ENCODE measurements around the gene SH3GLB2.
"Not testable (repeated sequence)": the region's sequence is repeated elsewhere in the genome, so short reads cannot be mapped to it uniquely, and the experiment has no call there.

The SH3GLB2 gene

GRCh38 chr9:129052592-129052991 lies 24.5 kb upstream of the SH3GLB2 start:
- no peaks in the 10 kb centered on the region for H3K27me3 ChIP-seq (ENCODE audit: insufficient read depth, low read length)
- no peaks in the 10 kb centered on the region for H3K79me2 ChIP-seq (ENCODE audit: control insufficient read depth, insufficient read depth, low read length, unreplicated experiment)
- H2AFZ ChIP-seq (ENCODE audit: low read length, unreplicated experiment): no peak overlapping the region
- H3K4me3 ChIP-seq (ENCODE audit: low read depth, low read length): no peak overlapping the region
- H3K36me3 ChIP-seq (ENCODE audit: insufficient read depth, low read length): peaks cover 10% of the 10 kb centered on the region; the same call in 1 of the 2 replicates
- no peak overlapping the region for H3K27ac ChIP-seq (ENCODE audit: low read depth, low read length)
- no peaks in the 10 kb centered on the region for H3K4me1 ChIP-seq (ENCODE audit: control insufficient read depth, insufficient read depth, low read length, unreplicated experiment)

- Histone ChIP-seq H3K36me3 (ENCODE audit: insufficient read depth, low read length) (peaks cover 12% of the 10 kb centered on the region; the same call in 1 of the 2 replicates), H3K79me2 (ENCODE audit: control insufficient read depth, insufficient read depth, low read length, unreplicated experiment) (peaks cover 26% of the 10 kb centered on the region), H3K4me3 (ENCODE audit: low read depth, low read length) (no peak overlapping the region), H2AFZ (ENCODE audit: low read length, unreplicated experiment) (no peak overlapping the region), H3K27ac (ENCODE audit: low read depth, low read length) (no peak overlapping the region), H3K27me3 (ENCODE audit: insufficient read depth, low read length) (no peaks in the 10 kb centered on the region), H3K4me1 (ENCODE audit: control insufficient read depth, insufficient read depth, low read length, unreplicated experiment) (peaks cover 13% of the 10 kb centered on the region)
Measured at GRCh38 chr9:129042016-129042415, 13.9 kb upstream of the SH3GLB2 start.

- Histone ChIP-seq H3K27me3 (ENCODE audit: insufficient read depth, low read length) (no peaks in the 10 kb centered on the region), H3K4me1 (ENCODE audit: control insufficient read depth, insufficient read depth, low read length, unreplicated experiment) (peaks cover 13% of the 10 kb centered on the region), H3K79me2 (ENCODE audit: control insufficient read depth, insufficient read depth, low read length, unreplicated experiment) (peaks cover 30% of the 10 kb centered on the region), H3K4me3 (ENCODE audit: low read depth, low read length) (no peak overlapping the region), H2AFZ (ENCODE audit: low read length, unreplicated experiment) (no peak overlapping the region), H3K27ac (ENCODE audit: low read depth, low read length) (no peak overlapping the region), H3K36me3 (ENCODE audit: insufficient read depth, low read length) (peaks cover 12% of the 10 kb centered on the region; the same call in 1 of the 2 replicates)
Measured at GRCh38 chr9:129040113-129040643, 12.0 kb upstream of the SH3GLB2 start.

GRCh38 chr9:129038109-129038852 lies 10.2 kb upstream of the SH3GLB2 start:
- Histone ChIP-seq H3K4me1 (ENCODE audit: control insufficient read depth, insufficient read depth, low read length, unreplicated experiment) (peaks cover 13% of the 10 kb centered on the region), H2AFZ (ENCODE audit: low read length, unreplicated experiment) (no peak overlapping the region), H3K27me3 (ENCODE audit: insufficient read depth, low read length) (no peaks in the 10 kb centered on the region), H3K36me3 (ENCODE audit: insufficient read depth, low read length) (peaks cover 12% of the 10 kb centered on the region; the same call in 1 of the 2 replicates), H3K79me2 (ENCODE audit: control insufficient read depth, insufficient read depth, low read length, unreplicated experiment) (peaks cover 30% of the 10 kb centered on the region), H3K27ac (ENCODE audit: low read depth, low read length) (no peak overlapping the region), H3K4me3 (ENCODE audit: low read depth, low read length) (peak overlapping the region; percentile 90)

- H3K27ac ChIP-seq (ENCODE audit: low read depth, low read length): no peak overlapping the region
- peak overlapping the region; percentile 90 for H3K4me3 ChIP-seq (ENCODE audit: low read depth, low read length)
- peaks cover 12% of the 10 kb centered on the region; the same call in 1 of the 2 replicates for H3K36me3 ChIP-seq (ENCODE audit: insufficient read depth, low read length)
Measured at GRCh38 chr9:129037767-129038098, 9.6 kb upstream of the SH3GLB2 start.

GRCh38 chr9:129036923-129037766 lies 9.0 kb upstream of the SH3GLB2 start:
- Histone ChIP-seq H3K27me3 (ENCODE audit: insufficient read depth, low read length) (no peaks in the 10 kb centered on the region), H2AFZ (ENCODE audit: low read length, unreplicated experiment) (no peak overlapping the region), H3K4me3 (ENCODE audit: low read depth, low read length) (peak overlapping the region; percentile 90), H3K27ac (ENCODE audit: low read depth, low read length) (no peak overlapping the region), H3K79me2 (ENCODE audit: control insufficient read depth, insufficient read depth, low read length, unreplicated experiment) (peaks cover 30% of the 10 kb centered on the region), H3K4me1 (ENCODE audit: control insufficient read depth, insufficient read depth, low read length, unreplicated experiment) (peaks cover 13% of the 10 kb centered on the region), H3K36me3 (ENCODE audit: insufficient read depth, low read length) (peaks cover 8% of the 10 kb centered on the region; the same call in 1 of the 2 replicates)

More at GRCh38 chr9:129037767-129038098, 9.6 kb upstream of the SH3GLB2 start:
- Histone ChIP-seq H3K4me1 (ENCODE audit: control insufficient read depth, insufficient read depth, low read length, unreplicated experiment) (peaks cover 13% of the 10 kb centered on the region), H2AFZ (ENCODE audit: low read length, unreplicated experiment) (no peak overlapping the region), H3K79me2 (ENCODE audit: control insufficient read depth, insufficient read depth, low read length, unreplicated experiment) (peaks cover 30% of the 10 kb centered on the region), H3K27me3 (ENCODE audit: insufficient read depth, low read length) (no peaks in the 10 kb centered on the region)

- Histone ChIP-seq H2AFZ (ENCODE audit: low read length, unreplicated experiment) (peak within 1 kb of the TSS; percentile 99), H3K27me3 (ENCODE audit: insufficient read depth, low read length) (no peaks in the 10 kb centered on the region), H3K79me2 (ENCODE audit: control insufficient read depth, insufficient read depth, low read length, unreplicated experiment) (peaks cover 25% of the 10 kb centered on the region), H3K4me1 (ENCODE audit: control insufficient read depth, insufficient read depth, low read length, unreplicated experiment) (peaks cover 13% of the 10 kb centered on the region), H3K36me3 (ENCODE audit: insufficient read depth, low read length) (0 out of 2 replicates have a peak, but pooled peaks cover under 1% of the 10 kb centered on the region), H3K4me3 (ENCODE audit: low read depth, low read length) (peak within 1 kb of the TSS; percentile 90), H3K27ac (ENCODE audit: low read depth, low read length) (no peak within 1 kb of the TSS)
Measured at GRCh38 chr9:129036241-129036922, 8.3 kb upstream of the SH3GLB2 start, which contains the start of gene MIGA2. Gene MIGA2, plus strand, starts transcription at chr9:129036626. Its CDS starts 3,969 bp downstream, at chr9:129040595.

GRCh38 chr9:129035838-129036237 lies 7.7 kb upstream of the SH3GLB2 start:
- peak overlapping the region; percentile 99 for H2AFZ ChIP-seq (ENCODE audit: low read length, unreplicated experiment)
- not testable (repeated sequence) for H3K36me3 ChIP-seq (ENCODE audit: insufficient read depth, low read length); H3K27ac ChIP-seq (ENCODE audit: low read depth, low read length); H3K27me3 ChIP-seq (ENCODE audit: insufficient read depth, low read length)
- peak overlapping the region; percentile 90 for H3K4me3 ChIP-seq (ENCODE audit: low read depth, low read length)
- H3K4me1 ChIP-seq (ENCODE audit: control insufficient read depth, insufficient read depth, low read length, unreplicated experiment): peaks cover 13% of the 10 kb centered on the region
- H3K79me2 ChIP-seq (ENCODE audit: control insufficient read depth, insufficient read depth, low read length, unreplicated experiment): peaks cover 25% of the 10 kb centered on the region

- peaks cover 14% of the 10 kb centered on the region for H3K79me2 ChIP-seq (ENCODE audit: control insufficient read depth, insufficient read depth, low read length, unreplicated experiment)
- H2AFZ ChIP-seq (ENCODE audit: low read length, unreplicated experiment): no peak overlapping the region
- H3K4me1 ChIP-seq (ENCODE audit: control insufficient read depth, insufficient read depth, low read length, unreplicated experiment): peaks cover 11% of the 10 kb centered on the region
- no peak overlapping the region for H3K27ac ChIP-seq (ENCODE audit: low read depth, low read length)
- no peaks in the 10 kb centered on the region for H3K27me3 ChIP-seq (ENCODE audit: insufficient read depth, low read length)
- no peak overlapping the region for H3K4me3 ChIP-seq (ENCODE audit: low read depth, low read length)
- H3K36me3 ChIP-seq (ENCODE audit: insufficient read depth, low read length): no peaks in the 10 kb centered on the region
Measured at GRCh38 chr9:129033216-129033615, 5.1 kb upstream of the SH3GLB2 start.

GRCh38 chr9:129032541-129033159 lies 4.5 kb upstream of the SH3GLB2 start:
- peaks cover 5% of the 10 kb centered on the region for H3K4me1 ChIP-seq (ENCODE audit: control insufficient read depth, insufficient read depth, low read length, unreplicated experiment)

More at GRCh38 chr9:129032541-129033159, 4.5 kb upstream of the SH3GLB2 start:
- peaks cover 11% of the 10 kb centered on the region for H3K79me2 ChIP-seq (ENCODE audit: control insufficient read depth, insufficient read depth, low read length, unreplicated experiment)
- H3K36me3 ChIP-seq (ENCODE audit: insufficient read depth, low read length): no peaks in the 10 kb centered on the region
- H3K27ac ChIP-seq (ENCODE audit: low read depth, low read length): no peak overlapping the region
- H3K27me3 ChIP-seq (ENCODE audit: insufficient read depth, low read length): no peaks in the 10 kb centered on the region
- H2AFZ ChIP-seq (ENCODE audit: low read length, unreplicated experiment): no peak overlapping the region
- H3K4me3 ChIP-seq (ENCODE audit: low read depth, low read length): no peak overlapping the region

Measured in ACC112 (cell line).